ENCODE data around the gene SRF. TPM values are rescaled to one million over a fixed set of nuclear protein-coding genes. Genes with fewer than 3 reads are reported as not detected.

The SRF gene
- total and polyA plus RNA-seq, 2 experiments from 2014 or later, result 7.4 to 22.0 TPM

DNA sequence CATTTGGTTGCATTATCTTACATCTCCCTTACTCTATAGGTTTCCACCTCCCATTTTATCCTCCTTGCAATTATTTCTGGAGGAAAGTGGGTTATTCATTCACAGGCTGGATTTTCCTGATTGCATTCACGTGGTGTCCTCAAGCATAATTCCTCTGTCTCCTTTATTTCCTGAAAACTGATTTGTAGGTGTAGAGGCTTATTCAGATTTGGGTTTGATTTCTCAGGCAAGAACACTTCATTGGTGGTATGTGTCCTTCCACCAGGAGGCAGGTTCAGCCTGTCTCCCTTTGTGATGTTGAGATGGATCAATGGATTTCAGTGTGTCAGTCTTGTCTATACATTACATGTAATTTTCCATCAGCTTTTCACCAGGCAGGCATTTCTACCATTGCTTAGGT lies 40.9 kb downstream of the SRF start:
- Histone ChIP-seq H3K27me3 (no peaks in the 10 kb centered on the region), H3K9me2 (replicated peaks; ENCODE audit: insufficient read depth) (no peaks in the 10 kb centered on the region), H3K4me2 (no peak overlapping the region), H3K79me2 (no peaks in the 10 kb centered on the region), H3K27ac (no peak overlapping the region), H3K9me3 (ENCODE audit: low read depth) (no peaks in the 10 kb centered on the region), H4K20me1 (ENCODE audit: insufficient read depth, poor library complexity, severe bottlenecking) (no peaks in the 10 kb centered on the region), H2AFZ (no peak overlapping the region), H3K4me3 (no peak overlapping the region), H3K36me3 (replicated peaks; ENCODE audit: insufficient read depth, low read depth) (no peaks in the 10 kb centered on the region), H3K4me1 (ENCODE audit: insufficient read depth) (no peaks in the 10 kb centered on the region)
- WGBS (ENCODE audit: low lambda C conversion rate, missing lambda C conversion rate), result 74% methylated on average over 1 of the region's 1 CpG
- TF ChIP-seq EZH2 (IDR thresholded peaks at IDR 0.05; ENCODE audit: borderline replicate concordance), result no peak
- TF ChIP-seq, protein P1, sequence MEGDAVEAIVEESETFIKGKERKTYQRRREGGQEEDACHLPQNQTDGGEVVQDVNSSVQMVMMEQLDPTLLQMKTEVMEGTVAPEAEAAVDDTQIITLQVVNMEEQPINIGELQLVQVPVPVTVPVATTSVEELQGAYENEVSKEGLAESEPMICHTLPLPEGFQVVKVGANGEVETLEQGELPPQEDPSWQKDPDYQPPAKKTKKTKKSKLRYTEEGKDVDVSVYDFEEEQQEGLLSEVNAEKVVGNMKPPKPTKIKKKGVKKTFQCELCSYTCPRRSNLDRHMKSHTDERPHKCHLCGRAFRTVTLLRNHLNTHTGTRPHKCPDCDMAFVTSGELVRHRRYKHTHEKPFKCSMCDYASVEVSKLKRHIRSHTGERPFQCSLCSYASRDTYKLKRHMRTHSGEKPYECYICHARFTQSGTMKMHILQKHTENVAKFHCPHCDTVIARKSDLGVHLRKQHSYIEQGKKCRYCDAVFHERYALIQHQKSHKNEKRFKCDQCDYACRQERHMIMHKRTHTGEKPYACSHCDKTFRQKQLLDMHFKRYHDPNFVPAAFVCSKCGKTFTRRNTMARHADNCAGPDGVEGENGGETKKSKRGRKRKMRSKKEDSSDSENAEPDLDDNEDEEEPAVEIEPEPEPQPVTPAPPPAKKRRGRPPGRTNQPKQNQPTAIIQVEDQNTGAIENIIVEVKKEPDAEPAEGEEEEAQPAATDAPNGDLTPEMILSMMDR (IDR thresholded peaks at IDR 0.05; ENCODE audit: poor library complexity), result peak; percentile 11
- DNase-seq (ENCODE audit: low spot score), result no peak

DNA sequence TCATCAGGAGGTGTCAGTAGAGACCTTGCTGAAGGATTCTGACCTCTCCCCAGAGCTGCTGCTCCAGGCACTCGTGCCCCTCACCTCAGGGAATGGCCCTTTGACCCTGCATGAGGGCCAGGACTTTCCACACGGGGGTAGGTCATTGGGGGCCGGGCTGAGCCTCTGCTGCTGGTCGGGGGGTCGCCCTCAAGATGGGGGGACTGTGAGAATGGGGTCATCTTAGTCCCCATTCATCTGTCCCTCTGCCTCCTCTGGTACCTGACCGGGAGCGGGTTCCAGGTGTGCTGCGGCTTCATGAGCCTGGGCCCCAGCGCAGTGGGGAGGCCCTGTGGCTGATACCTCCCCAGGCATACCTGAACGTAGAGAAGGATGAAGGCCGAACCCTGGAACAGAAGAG lies 42.4 kb downstream of the SRF start:
- Histone ChIP-seq H3K4me1 (ENCODE audit: insufficient read depth) (no peaks in the 10 kb centered on the region), H2AFZ (no peak overlapping the region), H3K36me3 (replicated peaks; ENCODE audit: insufficient read depth, low read depth) (no peaks in the 10 kb centered on the region), H3K9me3 (ENCODE audit: low read depth) (no peaks in the 10 kb centered on the region), H3K9me2 (replicated peaks; ENCODE audit: insufficient read depth) (no peaks in the 10 kb centered on the region), H3K4me2 (no peak overlapping the region), H3K4me3 (no peak overlapping the region), H3K27ac (no peak overlapping the region), H3K27me3 (no peaks in the 10 kb centered on the region), H3K79me2 (no peaks in the 10 kb centered on the region), H4K20me1 (ENCODE audit: insufficient read depth, poor library complexity, severe bottlenecking) (no peaks in the 10 kb centered on the region)
- TF ChIP-seq EZH2 (IDR thresholded peaks at IDR 0.05; ENCODE audit: borderline replicate concordance), result no peak
- no peak for TF ChIP-seq EZH2phosphoT487 (IDR thresholded peaks at IDR 0.05; ENCODE audit: low read depth, severe bottlenecking, unreplicated experiment)
- TF ChIP-seq, protein P1 (IDR thresholded peaks at IDR 0.05; ENCODE audit: poor library complexity), result no peak
- DNase-seq (ENCODE audit: low spot score), result no peak
- 93% methylated on average over 9 of the region's 11 CpGs for WGBS (ENCODE audit: low lambda C conversion rate, missing lambda C conversion rate)

DNA sequence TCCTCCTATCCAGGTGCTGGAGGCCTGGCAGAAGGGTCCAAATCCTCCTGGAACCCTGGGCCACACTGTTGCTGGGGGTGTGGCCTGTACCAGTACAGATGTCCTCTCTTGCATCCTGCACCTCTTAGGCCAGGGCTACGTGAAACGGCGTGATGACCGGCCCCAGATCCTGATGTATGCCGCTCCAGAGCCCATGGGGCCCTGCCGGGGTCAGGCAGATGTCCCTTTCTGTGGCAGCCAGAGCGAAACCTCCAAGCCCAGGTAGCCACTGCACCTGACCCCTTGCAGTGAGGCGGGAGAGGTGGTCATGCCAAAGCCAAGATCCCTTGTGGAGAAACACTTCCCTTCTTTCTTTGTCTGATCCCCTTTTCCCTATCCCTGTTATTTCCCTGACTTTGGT lies 44.0 kb downstream of the SRF start:
- WGBS (ENCODE audit: low lambda C conversion rate, missing lambda C conversion rate), result 96% methylated on average over 8 of the region's 8 CpGs
- H3K4me1 ChIP-seq (ENCODE audit: insufficient read depth), result no peaks in the 10 kb centered on the region
- no peak for DNase-seq (ENCODE audit: low spot score)
- no peaks in the 10 kb centered on the region for H3K79me2 ChIP-seq
- no peaks in the 10 kb centered on the region for H3K9me3 ChIP-seq (ENCODE audit: low read depth)
- TF ChIP-seq, protein P1 (IDR thresholded peaks at IDR 0.05; ENCODE audit: poor library complexity), result no peak
- TF ChIP-seq EZH2phosphoT487 (IDR thresholded peaks at IDR 0.05; ENCODE audit: low read depth, severe bottlenecking, unreplicated experiment) (no peak), EZH2 (IDR thresholded peaks at IDR 0.05; ENCODE audit: borderline replicate concordance) (no peak)
- H4K20me1 ChIP-seq (ENCODE audit: insufficient read depth, poor library complexity, severe bottlenecking), result no peaks in the 10 kb centered on the region
- no peak overlapping the region for H2AFZ ChIP-seq
- H3K9me2 ChIP-seq (replicated peaks; ENCODE audit: insufficient read depth), result no peaks in the 10 kb centered on the region
- H3K27me3 ChIP-seq, result no peaks in the 10 kb centered on the region
- no peaks in the 10 kb centered on the region for H3K36me3 ChIP-seq (replicated peaks; ENCODE audit: insufficient read depth, low read depth)
- no peak overlapping the region for H3K4me3 ChIP-seq
- H3K4me2 ChIP-seq, result no peak overlapping the region
- H3K27ac ChIP-seq, result no peak overlapping the region

DNA sequence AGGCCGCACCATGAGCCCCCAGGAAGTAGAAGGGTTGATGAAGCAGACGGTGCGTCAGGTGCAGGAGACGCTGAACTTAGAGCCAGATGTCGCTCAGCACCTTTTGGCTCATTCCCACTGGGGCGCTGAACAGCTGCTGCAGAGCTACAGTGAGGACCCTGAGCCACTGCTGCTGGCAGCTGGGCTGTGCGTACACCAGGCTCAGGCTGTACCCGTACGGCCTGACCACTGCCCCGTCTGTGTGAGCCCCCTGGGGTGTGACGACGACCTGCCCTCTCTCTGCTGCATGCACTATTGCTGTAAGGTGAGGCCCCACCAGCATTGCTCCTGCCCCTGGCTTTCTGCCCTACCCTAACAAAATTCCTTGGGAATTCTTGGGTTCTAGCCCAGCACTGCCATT lies 45.1 kb downstream of the SRF start:
- no peak overlapping the region for H3K4me3 ChIP-seq
- H3K9me3 ChIP-seq (ENCODE audit: low read depth), result no peaks in the 10 kb centered on the region
- no peak overlapping the region for H3K27ac ChIP-seq
- no peaks in the 10 kb centered on the region for H3K36me3 ChIP-seq (replicated peaks; ENCODE audit: insufficient read depth, low read depth)
- DNase-seq (ENCODE audit: low spot score), result no peak
- H3K27me3 ChIP-seq, result no peaks in the 10 kb centered on the region
- no peak overlapping the region for H3K4me2 ChIP-seq
- no peak overlapping the region for H2AFZ ChIP-seq
- WGBS (ENCODE audit: low lambda C conversion rate, missing lambda C conversion rate), result 96% methylated on average over 12 of the region's 12 CpGs
- no peaks in the 10 kb centered on the region for H3K4me1 ChIP-seq (ENCODE audit: insufficient read depth)
- H3K9me2 ChIP-seq (replicated peaks; ENCODE audit: insufficient read depth), result no peaks in the 10 kb centered on the region
- TF ChIP-seq, protein P1 (IDR thresholded peaks at IDR 0.05; ENCODE audit: poor library complexity), result no peak
- no peaks in the 10 kb centered on the region for H3K79me2 ChIP-seq
- no peaks in the 10 kb centered on the region for H4K20me1 ChIP-seq (ENCODE audit: insufficient read depth, poor library complexity, severe bottlenecking)
